ENCODE data around the gene UTP15. TPM values are rescaled to one million over a fixed set of nuclear protein-coding genes. Genes with fewer than 3 reads are reported as not detected.

The UTP15 gene
- total RNA-seq, 2 experiments from 2014 or later = 22.8 to 29.9 TPM

- CTCF ChIA-PET (ENCODE audit: unreplicated experiment) = no interaction called here
- intact Hi-C loops (cut with micrococcal nuclease; ENCODE audit: unreplicated experiment) = no loop called here
- Histone ChIP-seq H3K9me2 (ENCODE audit: insufficient read depth, low read length) (no peaks in the 10 kb centered on the region), H3K79me2 (ENCODE audit: insufficient read depth, low read depth, low read length) (no peaks in the 10 kb centered on the region), H3K4me1 (ENCODE audit: insufficient read depth, low read length, poor library complexity, severe bottlenecking) (no peaks in the 10 kb centered on the region), H3K4me3 (ENCODE audit: low read depth, low read length, poor library complexity, severe bottlenecking) (no peak overlapping the region), H3K27ac (ENCODE audit: low read depth, low read length, poor library complexity, severe bottlenecking) (no peak overlapping the region), H3K36me3 (ENCODE audit: insufficient read depth, low read length) (no peaks in the 10 kb centered on the region), H2AFZ (ENCODE audit: low read length) (no peak overlapping the region), H3K4me2 (ENCODE audit: low read length) (no peak overlapping the region), H4K20me1 (ENCODE audit: insufficient read depth, low read length) (no peaks in the 10 kb centered on the region), H3K9me3 (ENCODE audit: low read length) (no peaks in the 10 kb centered on the region)
- no TSS peak for BruUV-seq (replicated peaks)
- TF ChIP-seq CTCF (conservative IDR thresholded peaks at IDR 0.05; ENCODE audit: low read length) = no peak
- TF ChIP-seq EZH2phosphoT487 (IDR thresholded peaks at IDR 0.05; ENCODE audit: borderline replicate concordance, low read depth, low read length) = no peak
- no peak for DNase-seq (ENCODE audit: low spot score)
- POLR2A ChIA-PET = no interaction called here
Measured at GRCh38 chr5:73615947-73616346, 50.4 kb downstream of the UTP15 start.

DNA sequence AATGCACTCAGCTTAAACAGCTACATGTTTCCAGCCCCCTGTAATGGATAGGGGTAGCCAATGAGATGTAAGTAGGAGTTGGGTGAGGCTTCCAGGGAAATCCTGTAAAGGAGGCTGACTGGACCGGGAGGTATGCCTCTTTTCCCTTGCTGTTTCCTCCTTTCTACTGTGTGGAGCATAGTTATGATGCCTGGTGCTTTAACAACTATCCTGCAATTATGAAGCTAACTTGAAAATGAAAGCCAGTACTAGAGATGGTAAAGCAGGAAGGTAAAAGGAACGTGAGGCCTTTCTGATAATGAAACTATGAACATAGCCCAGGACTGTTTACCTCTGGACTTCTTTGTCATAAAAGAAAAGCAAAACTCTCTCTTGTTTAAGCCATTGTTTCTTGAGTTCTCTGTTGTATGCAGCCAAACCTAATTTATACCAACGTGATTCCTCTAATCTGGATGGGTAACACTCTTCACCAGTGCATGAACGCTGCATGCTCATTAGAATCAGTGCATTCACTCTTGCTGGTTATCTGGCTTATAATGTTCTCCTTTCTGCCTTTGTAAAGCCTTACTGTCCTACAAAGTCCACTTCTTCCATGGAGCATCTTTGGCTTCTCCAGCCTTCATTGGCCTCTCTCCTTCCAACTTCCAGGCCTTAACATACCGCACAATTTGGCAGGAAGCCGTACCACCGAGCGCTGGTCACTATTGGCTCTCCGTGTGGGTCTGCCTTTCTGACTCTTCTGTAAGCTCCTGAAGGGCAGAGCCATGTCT, 52.2 kb downstream of the UTP15 start:
- Histone ChIP-seq H3K9me2 (ENCODE audit: insufficient read depth, low read length) (no peaks in the 10 kb centered on the region), H3K36me3 (ENCODE audit: insufficient read depth, low read length) (no peaks in the 10 kb centered on the region), H2AFZ (ENCODE audit: low read length) (no peak overlapping the region), H4K20me1 (ENCODE audit: insufficient read depth, low read length) (no peaks in the 10 kb centered on the region), H3K9me3 (ENCODE audit: low read length) (no peaks in the 10 kb centered on the region), H3K27ac (ENCODE audit: low read depth, low read length, poor library complexity, severe bottlenecking) (no peak overlapping the region), H3K79me2 (ENCODE audit: insufficient read depth, low read depth, low read length) (no peaks in the 10 kb centered on the region), H3K4me3 (ENCODE audit: low read depth, low read length, poor library complexity, severe bottlenecking) (no peak overlapping the region), H3K4me2 (ENCODE audit: low read length) (no peak overlapping the region), H3K4me1 (ENCODE audit: insufficient read depth, low read length, poor library complexity, severe bottlenecking) (no peaks in the 10 kb centered on the region)
- intact Hi-C loops (cut with micrococcal nuclease; ENCODE audit: unreplicated experiment) = no loop called here
- no TSS peak for BruUV-seq (replicated peaks)
- TF ChIP-seq CTCF (conservative IDR thresholded peaks at IDR 0.05; ENCODE audit: low read length) (no peak), EZH2phosphoT487 (IDR thresholded peaks at IDR 0.05; ENCODE audit: borderline replicate concordance, low read depth, low read length) (no peak)
- CTCF ChIA-PET (ENCODE audit: unreplicated experiment) = no interaction called here
- POLR2A ChIA-PET = no interaction called here
- DNase-seq (ENCODE audit: low spot score) = no peak

- ChIA-PET CTCF (ENCODE audit: unreplicated experiment) (no interaction called here), POLR2A (no interaction called here)
- Histone ChIP-seq H3K4me3 (ENCODE audit: low read depth, low read length, poor library complexity, severe bottlenecking) (no peak overlapping the region), H3K36me3 (ENCODE audit: insufficient read depth, low read length) (no peaks in the 10 kb centered on the region), H3K9me2 (ENCODE audit: insufficient read depth, low read length) (no peaks in the 10 kb centered on the region), H3K4me2 (ENCODE audit: low read length) (no peak overlapping the region), H4K20me1 (ENCODE audit: insufficient read depth, low read length) (no peaks in the 10 kb centered on the region), H3K9me3 (ENCODE audit: low read length) (no peaks in the 10 kb centered on the region), H2AFZ (ENCODE audit: low read length) (no peak overlapping the region), H3K79me2 (ENCODE audit: insufficient read depth, low read depth, low read length) (no peaks in the 10 kb centered on the region), H3K4me1 (ENCODE audit: insufficient read depth, low read length, poor library complexity, severe bottlenecking) (no peaks in the 10 kb centered on the region), H3K27ac (ENCODE audit: low read depth, low read length, poor library complexity, severe bottlenecking) (no peak overlapping the region)
- DNase-seq (ENCODE audit: low spot score) = no peak
- intact Hi-C loops (cut with micrococcal nuclease; ENCODE audit: unreplicated experiment) = no loop called here
- no peak for TF ChIP-seq CTCF (conservative IDR thresholded peaks at IDR 0.05; ENCODE audit: low read length)
- no peak for TF ChIP-seq EZH2phosphoT487 (IDR thresholded peaks at IDR 0.05; ENCODE audit: borderline replicate concordance, low read depth, low read length)
- BruUV-seq (replicated peaks) = no TSS peak
Measured at GRCh38 chr5:73619606-73620333, 54.2 kb downstream of the UTP15 start.

All from OCI-LY7 (cell line).